ENCODE measurements around the gene IWS1.
"Not testable (repeated sequence)": the region's sequence is repeated elsewhere in the genome, so short reads cannot be mapped to it uniquely, and the experiment has no call there.

Gene IWS1

GRCh38 chr2:127560201-127560930 lies 34.1 kb upstream of the IWS1 start:
- no peak for DNase-seq

GRCh38 chr2:127559454-127559853 lies 33.2 kb upstream of the IWS1 start:
- no peak for DNase-seq

GRCh38 chr2:127558911-127559310 lies 32.6 kb upstream of the IWS1 start:
- no peak for DNase-seq

- DNase-seq, result no peak
These were observed 26.6 kb upstream of the IWS1 start for GRCh38 chr2:127552846-127553245.

- DNase-seq, result no peak
These were observed 26.0 kb upstream of the IWS1 start for GRCh38 chr2:127552336-127552735.

GRCh38 chr2:127551221-127551930 lies 25.1 kb upstream of the IWS1 start:
- no peak for DNase-seq

- no peak for DNase-seq
These were observed 20.5 kb upstream of the IWS1 start for GRCh38 chr2:127546797-127547196.

GRCh38 chr2:127545796-127546195 lies 19.5 kb upstream of the IWS1 start:
- DNase-seq, result no peak

GRCh38 chr2:127545189-127545588 lies 18.9 kb upstream of the IWS1 start:
- DNase-seq, result no peak

GRCh38 chr2:127543013-127543501 lies 16.8 kb upstream of the IWS1 start:
- DNase-seq, result peak; percentile 1

GRCh38 chr2:127542231-127542630 lies 15.9 kb upstream of the IWS1 start:
- no peak for DNase-seq

GRCh38 chr2:127541809-127542208 lies 15.5 kb upstream of the IWS1 start:
- DNase-seq, result no peak

GRCh38 chr2:127537644-127538043 lies 11.4 kb upstream of the IWS1 start:
- no peak for DNase-seq

- DNase-seq, result no peak
These were observed 10.6 kb upstream of the IWS1 start for GRCh38 chr2:127536707-127537541.

- no peak for DNase-seq
These were observed 9.6 kb upstream of the IWS1 start for GRCh38 chr2:127535918-127536317.

GRCh38 chr2:127535422-127535901 lies 9.2 kb upstream of the IWS1 start, which contains the start of gene MYO7B:
Gene MYO7B, plus strand, starts transcription at chr2:127535683. Its CDS starts 24,040 bp downstream, at chr2:127559723.
- DNase-seq, result peak; percentile 15

GRCh38 chr2:127532296-127532695 lies 6.0 kb upstream of the IWS1 start:
- DNase-seq, result no peak

- DNase-seq, result no peak
These were observed 4.9 kb upstream of the IWS1 start for GRCh38 chr2:127531221-127531648.

- DNase-seq, result no peak
These were observed 4.2 kb upstream of the IWS1 start for GRCh38 chr2:127530245-127531140.

GRCh38 chr2:127529416-127529815 lies 3.1 kb upstream of the IWS1 start:
- not testable (repeated sequence) for DNase-seq

- no peak for DNase-seq
These were observed 2.2 kb upstream of the IWS1 start for GRCh38 chr2:127528487-127528886.
